HAP-1 (cell line): ENCODE data around the gene PPME1.
A peak's percentile ranks its signal among the peaks of the same experiment; 100 is the strongest.
"Not testable (repeated sequence)": the region's sequence is repeated elsewhere in the genome, so short reads cannot be mapped to it uniquely, and the experiment has no call there.

ENCODE experiments used
- DNase-seq, 2 experiments: peaks; one replicate each; pipeline ENCODE4 v3.0.0-alpha.2; 2016 to 2020; ENCODE audit warnings: low spot score in 2 of 2
- H3K27me3 ChIP-seq: fragments of 250-450 bp; sonication (Bioruptor Pico); 2 replicates; pipeline ENCODE4 v1.5.1; 2020; ENCODE audit warnings: low read depth, mild to moderate bottlenecking, moderate library complexity
- H3K36me3 ChIP-seq: fragments of 250-450 bp; sonication (Bioruptor Pico); replicated peaks from 2 replicates; pipeline ENCODE4 v1.5.1; 2020; ENCODE audit warnings: mild to moderate bottlenecking
- H3K4me1 ChIP-seq: fragments of 250-450 bp; sonication (Bioruptor Pico); 2 replicates; pipeline ENCODE4 v1.5.1; 2020; ENCODE audit warnings: mild to moderate bottlenecking
- H3K4me3 ChIP-seq: fragments of 250-450 bp; sonication (Bioruptor Pico); 2 replicates; pipeline ENCODE4 v1.5.1; 2020; ENCODE audit warnings: mild to moderate bottlenecking, moderate library complexity
- H3K9me3 ChIP-seq: fragments of 250-450 bp; sonication (Bioruptor Pico); 2 replicates; pipeline ENCODE4 v1.5.1; 2020; ENCODE audit warnings: mild to moderate bottlenecking, moderate library complexity
- in situ Hi-C: fragments of 300-500 bp; cut with MboI; formaldehyde crosslinking; loops from 3 replicates; pipeline ENCODE4 v1.14.3; 2020; ENCODE audit warnings: low sequenced_read_pairs, inconsistent platforms, mixed read lengths

Gene PPME1, protein sequence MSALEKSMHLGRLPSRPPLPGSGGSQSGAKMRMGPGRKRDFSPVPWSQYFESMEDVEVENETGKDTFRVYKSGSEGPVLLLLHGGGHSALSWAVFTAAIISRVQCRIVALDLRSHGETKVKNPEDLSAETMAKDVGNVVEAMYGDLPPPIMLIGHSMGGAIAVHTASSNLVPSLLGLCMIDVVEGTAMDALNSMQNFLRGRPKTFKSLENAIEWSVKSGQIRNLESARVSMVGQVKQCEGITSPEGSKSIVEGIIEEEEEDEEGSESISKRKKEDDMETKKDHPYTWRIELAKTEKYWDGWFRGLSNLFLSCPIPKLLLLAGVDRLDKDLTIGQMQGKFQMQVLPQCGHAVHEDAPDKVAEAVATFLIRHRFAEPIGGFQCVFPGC

DNA sequence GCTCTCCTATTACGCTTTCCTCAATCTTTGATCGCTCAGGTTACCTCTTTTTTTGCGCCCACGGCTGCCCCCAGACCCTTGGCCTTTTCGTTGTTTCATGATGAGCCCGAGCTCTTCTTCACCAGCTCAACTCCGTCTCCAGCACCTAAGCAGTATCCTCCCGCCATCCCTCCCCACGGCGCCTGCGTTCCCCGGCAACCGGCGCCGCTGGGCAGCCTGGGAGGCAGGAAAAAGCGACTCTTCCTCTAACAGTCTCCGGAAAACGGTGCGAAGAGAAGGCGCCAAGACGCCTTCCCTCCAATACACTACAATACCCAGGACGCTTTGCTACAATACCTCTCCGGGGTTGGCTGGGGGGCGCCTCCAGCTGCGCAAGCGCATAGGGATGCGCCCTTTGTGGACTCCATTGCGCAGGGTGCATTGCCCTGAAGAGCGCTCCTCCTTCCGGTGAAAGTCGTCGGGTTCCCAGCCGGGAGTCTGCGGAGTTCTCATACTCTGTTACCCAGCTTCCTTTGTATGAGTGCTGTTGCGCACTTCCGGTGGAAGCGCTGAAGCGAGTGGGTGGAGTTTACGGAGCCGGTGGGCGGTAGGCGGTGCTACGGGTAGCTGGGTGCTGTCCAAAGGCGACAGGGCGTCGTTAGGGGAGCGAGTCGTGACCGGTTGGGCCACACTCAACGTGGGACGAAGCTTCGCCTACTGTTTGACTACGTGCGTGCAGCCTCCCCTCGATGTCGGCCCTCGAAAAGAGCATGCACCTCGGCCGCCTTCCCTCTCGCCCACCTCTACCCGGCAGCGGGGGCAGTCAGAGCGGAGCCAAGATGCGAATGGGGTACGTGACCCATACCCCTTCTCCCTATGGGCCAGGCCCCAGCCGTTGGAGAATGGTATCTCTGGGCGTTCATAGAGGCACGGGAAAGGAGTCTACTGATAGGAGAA is at the start of gene PPME1, which contains the start of gene C2CD3:
Gene PPME1, plus strand, starts transcription at position 596 of the 936 bp plus-strand sequence. Its CDS starts 133 bp downstream, at position 729.
Gene C2CD3, minus strand, starts transcription at position 309 of the 936 bp plus-strand sequence. Its CDS starts 210 bp downstream, at position 99.
- in situ Hi-C loops, result no loop called here
- peak within 1 kb of the TSS; percentile 68 for H3K4me3 ChIP-seq
- no peaks in the 10 kb centered on the region for H3K27me3 ChIP-seq

DNA sequence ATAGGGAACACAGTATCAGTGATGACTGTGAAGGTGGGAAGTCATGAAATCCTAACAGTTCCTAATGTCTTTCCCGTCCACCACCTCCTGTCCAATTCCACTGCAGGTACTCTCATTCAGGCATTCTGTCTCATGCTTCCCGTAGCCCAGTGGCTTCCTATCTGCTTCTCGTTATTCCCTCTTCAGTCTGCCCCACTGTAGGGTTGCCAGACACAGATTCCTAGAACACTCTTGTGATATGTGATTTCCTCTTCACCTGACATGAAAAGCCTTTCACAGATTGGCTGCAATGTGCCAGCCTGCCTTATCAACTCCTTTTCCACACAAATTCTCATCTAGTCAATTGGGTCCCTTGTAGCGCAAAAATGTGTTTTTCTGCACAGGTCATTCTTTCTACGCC is 49.3 kb upstream of the PPME1 start:
- peaks cover 5% of the 10 kb centered on the region for H3K36me3 ChIP-seq
- H3K27me3 ChIP-seq, result no peaks in the 10 kb centered on the region
- no peak for DNase-seq
- H3K4me3 ChIP-seq, result no peak overlapping the region
- in situ Hi-C loops, result no loop called here
- no peaks in the 10 kb centered on the region for H3K9me3 ChIP-seq
- no peaks in the 10 kb centered on the region for H3K4me1 ChIP-seq

More for the DNA sequence above, at the start of gene PPME1, which contains the start of gene C2CD3:
- H3K36me3 ChIP-seq, result peaks cover 12% of the 10 kb centered on the region
- peak; percentile 98 to 99 for DNase-seq
- peaks cover 9% of the 10 kb centered on the region for H3K4me1 ChIP-seq
- no peaks in the 10 kb centered on the region for H3K9me3 ChIP-seq

DNA sequence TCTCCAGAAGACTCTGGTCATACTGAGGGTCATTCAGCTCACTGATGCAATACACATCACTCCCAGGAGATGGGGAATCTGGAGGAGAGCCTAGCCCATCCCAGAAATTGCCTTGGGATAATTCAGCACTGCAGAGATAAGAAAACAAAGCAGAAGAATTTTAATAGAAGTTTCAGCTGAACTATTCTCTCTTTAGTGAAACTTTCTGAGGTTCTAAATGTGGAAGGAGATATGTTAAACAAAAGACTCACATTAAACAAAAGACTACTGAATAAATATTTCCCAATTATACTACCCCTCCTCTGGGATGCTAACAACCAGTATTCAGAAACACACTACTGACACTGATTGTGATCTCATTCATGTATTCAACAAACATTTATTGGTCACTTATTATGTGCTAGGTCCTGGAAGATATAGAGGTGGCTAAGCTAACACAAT is 48.1 kb upstream of the PPME1 start:
- H3K4me1 ChIP-seq, result no peaks in the 10 kb centered on the region
- H3K4me3 ChIP-seq, result no peak overlapping the region
- DNase-seq, result peak; percentile 26 to 42
- no peaks in the 10 kb centered on the region for H3K27me3 ChIP-seq
- in situ Hi-C loops, result no loop called here
- peaks cover 5% of the 10 kb centered on the region for H3K36me3 ChIP-seq
- H3K9me3 ChIP-seq, result no peaks in the 10 kb centered on the region

DNA sequence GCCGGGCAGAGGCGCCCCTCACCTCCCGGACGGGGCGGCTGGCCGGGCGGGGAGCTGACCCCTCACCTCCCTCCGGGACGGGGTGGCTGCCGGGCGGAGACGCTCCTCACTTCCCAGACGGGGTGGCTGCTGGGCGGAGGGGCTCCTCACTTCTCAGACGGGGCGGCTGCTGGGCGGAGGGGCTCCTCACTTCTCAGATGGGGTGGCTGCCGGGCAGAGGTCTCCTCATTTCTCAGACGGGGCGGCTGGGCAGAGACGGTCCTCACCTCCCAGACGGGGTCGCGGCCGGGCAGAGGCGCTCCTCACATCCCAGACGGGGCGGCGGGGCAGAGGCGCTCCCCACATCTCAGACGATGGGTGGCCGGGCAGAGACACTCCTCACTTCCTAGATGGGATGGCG is 42.0 kb upstream of the PPME1 start:
- H3K4me3 ChIP-seq, H3K4me1 ChIP-seq, H3K27me3 ChIP-seq, in situ Hi-C loops, DNase-seq, H3K9me3 ChIP-seq, H3K36me3 ChIP-seq: not testable (repeated sequence)

DNA sequence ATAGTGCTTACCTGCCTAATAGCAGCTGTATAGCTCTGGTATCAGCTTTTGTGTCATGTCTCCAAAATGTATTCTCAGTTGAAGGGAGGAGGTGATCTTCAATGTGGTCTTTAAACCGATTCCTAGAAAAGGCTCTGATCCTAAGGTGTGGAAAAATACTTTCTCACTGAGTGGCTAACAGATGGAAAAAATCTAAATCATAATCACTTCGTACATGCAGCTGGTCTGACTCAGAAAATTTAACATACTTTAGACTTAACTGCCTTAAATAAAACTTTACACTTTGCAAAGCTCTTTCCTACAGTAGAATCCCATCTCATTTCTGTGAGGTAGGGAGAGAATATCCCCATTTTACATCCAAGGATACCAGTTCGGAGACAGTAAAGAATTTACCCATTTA is 38.3 kb upstream of the PPME1 start:
- DNase-seq, result no peak
- H3K9me3 ChIP-seq, result no peaks in the 10 kb centered on the region
- in situ Hi-C loops, result no loop called here
- peaks cover 2% of the 10 kb centered on the region for H3K4me1 ChIP-seq
- H3K27me3 ChIP-seq, result no peaks in the 10 kb centered on the region
- H3K36me3 ChIP-seq, result peaks cover 8% of the 10 kb centered on the region
- H3K4me3 ChIP-seq, result no peak overlapping the region

DNA sequence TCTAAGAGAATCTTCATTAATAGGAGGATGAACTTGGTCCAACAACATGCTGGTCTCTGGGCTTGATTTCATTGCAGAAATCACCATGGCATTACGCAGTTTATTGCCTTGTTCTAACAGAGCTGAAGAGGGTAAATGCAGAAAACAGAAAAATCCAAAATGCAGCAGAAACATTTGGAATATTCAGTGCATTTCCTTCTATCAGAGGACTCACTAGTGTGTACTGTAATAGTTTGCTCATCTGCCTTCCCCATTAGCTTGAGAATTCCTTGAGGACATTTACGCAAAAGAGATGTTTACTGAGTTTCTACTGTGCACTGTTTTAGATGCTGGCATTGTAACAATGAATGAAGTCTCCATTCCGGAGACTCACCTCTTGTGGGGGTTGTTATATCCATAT is 37.7 kb upstream of the PPME1 start:
- Histone ChIP-seq H3K27me3 (no peaks in the 10 kb centered on the region), H3K36me3 (peaks cover 8% of the 10 kb centered on the region; the same call in 1 of the 2 replicates), H3K9me3 (no peaks in the 10 kb centered on the region), H3K4me1 (peaks cover 8% of the 10 kb centered on the region), H3K4me3 (no peak overlapping the region)
- in situ Hi-C loops, result no loop called here
- no peak for DNase-seq

DNA sequence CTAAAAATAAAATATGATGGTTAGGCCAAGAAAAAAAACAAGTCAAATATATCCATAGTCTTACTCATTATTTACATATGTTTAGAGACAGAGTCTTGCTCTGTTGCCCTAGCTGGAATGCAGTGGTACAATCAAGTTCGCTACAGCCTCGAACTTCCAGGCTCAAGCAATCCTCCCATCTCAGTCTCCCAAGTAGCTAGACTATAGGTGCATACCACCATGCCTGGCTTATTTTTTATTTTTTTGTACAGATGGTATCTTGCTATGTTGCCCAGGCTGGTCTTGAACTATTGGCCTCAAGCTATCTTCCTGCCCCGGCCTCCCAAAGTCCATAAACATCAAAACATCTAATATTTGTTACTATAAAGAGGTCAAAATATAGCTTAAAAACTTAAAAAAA is 36.4 kb upstream of the PPME1 start:
- H3K36me3 ChIP-seq, result peaks cover 13% of the 10 kb centered on the region; the same call in 1 of the 2 replicates
- no peaks in the 10 kb centered on the region for H3K27me3 ChIP-seq
- DNase-seq, result no peak
- in situ Hi-C loops, result no loop called here
- H3K4me3 ChIP-seq, result no peak overlapping the region
- peaks cover 17% of the 10 kb centered on the region for H3K4me1 ChIP-seq
- H3K9me3 ChIP-seq, result no peaks in the 10 kb centered on the region

DNA sequence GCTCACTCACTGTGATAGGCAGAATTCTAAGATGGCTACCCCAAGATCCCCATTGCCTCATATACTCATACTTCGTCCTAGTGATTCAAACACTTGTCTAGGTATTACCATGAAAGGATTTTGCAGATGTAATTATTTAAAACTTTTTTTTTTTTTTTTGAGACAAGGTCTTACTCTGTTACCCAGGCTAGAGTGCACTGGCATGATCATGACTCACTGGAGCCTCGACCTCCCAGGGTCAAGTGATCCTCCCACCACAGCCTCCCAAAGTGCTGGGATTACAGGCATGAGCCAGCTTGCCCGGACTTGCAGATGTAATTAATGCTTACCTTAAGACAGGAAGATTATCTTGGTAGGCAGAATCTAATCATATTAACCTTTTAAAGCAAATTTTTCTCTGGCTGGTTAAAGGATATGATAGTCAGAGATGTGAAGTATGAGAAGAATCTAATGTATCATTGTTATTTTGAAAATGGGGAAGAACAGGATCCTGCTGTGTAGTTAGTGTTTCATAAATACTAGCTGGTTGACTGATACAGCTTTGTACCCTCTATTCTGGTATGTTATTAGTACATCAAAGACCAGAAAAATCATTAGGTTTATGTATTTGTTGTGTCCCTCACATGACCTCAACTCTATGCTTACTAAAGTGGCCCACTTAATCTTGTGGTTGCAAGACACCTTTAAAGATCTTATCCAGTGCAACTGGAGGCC is 35.8 kb upstream of the PPME1 start:
- Histone ChIP-seq H3K4me3 (no peak overlapping the region), H3K27me3 (no peaks in the 10 kb centered on the region), H3K4me1 (peaks cover 19% of the 10 kb centered on the region), H3K9me3 (no peaks in the 10 kb centered on the region), H3K36me3 (peaks cover 13% of the 10 kb centered on the region; the same call in 1 of the 2 replicates)
- in situ Hi-C loops, result no loop called here
- DNase-seq, result no peak

DNA sequence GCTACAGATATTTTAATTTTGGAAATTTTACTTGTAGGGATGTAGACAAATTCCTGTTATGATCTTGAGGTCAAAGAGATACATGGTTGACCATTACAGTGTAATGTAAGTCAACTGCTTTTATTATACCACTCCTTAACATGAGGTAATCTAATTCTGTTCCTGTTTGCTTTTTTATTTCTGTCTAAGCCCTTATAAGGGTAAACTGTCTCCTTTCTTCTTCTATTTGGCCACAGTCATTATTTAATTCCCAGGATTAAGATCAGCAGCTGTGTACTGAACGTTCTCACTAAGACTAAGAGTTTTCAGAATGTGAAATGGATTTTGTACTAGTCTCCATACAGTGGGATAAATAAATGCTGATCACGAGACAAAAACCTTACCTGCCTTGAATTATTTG is 33.1 kb upstream of the PPME1 start:
- no peaks in the 10 kb centered on the region for H3K9me3 ChIP-seq
- H3K27me3 ChIP-seq, result no peaks in the 10 kb centered on the region
- H3K4me1 ChIP-seq, result peaks cover 30% of the 10 kb centered on the region
- DNase-seq, result no peak
- H3K36me3 ChIP-seq, result peaks cover 8% of the 10 kb centered on the region; the same call in 1 of the 2 replicates
- no peak overlapping the region for H3K4me3 ChIP-seq
- in situ Hi-C loops, result no loop called here

DNA sequence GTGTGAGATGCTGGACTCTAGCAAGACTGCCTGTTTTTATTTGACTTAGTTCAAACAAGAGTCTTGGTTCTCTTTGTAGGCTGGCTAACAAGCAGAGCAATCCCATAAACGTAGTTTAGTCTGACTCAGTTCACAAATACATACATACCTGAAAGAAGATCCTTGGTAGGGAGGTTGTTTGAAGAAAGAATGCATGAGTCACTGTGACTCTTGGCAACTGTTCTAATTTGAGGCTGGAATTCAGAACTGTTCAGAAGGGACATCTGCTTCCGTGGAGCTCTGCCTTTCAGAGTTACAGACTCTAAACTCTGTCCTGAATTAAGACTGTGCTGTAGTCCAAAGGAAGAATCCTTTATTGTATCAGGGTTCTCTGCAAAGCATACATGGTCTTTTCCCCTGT is 32.5 kb upstream of the PPME1 start:
- in situ Hi-C loops, result no loop called here
- Histone ChIP-seq H3K9me3 (no peaks in the 10 kb centered on the region), H3K4me3 (no peak overlapping the region), H3K4me1 (peaks cover 30% of the 10 kb centered on the region), H3K36me3 (peaks cover 8% of the 10 kb centered on the region; the same call in 1 of the 2 replicates), H3K27me3 (no peaks in the 10 kb centered on the region)
- no peak for DNase-seq

DNA sequence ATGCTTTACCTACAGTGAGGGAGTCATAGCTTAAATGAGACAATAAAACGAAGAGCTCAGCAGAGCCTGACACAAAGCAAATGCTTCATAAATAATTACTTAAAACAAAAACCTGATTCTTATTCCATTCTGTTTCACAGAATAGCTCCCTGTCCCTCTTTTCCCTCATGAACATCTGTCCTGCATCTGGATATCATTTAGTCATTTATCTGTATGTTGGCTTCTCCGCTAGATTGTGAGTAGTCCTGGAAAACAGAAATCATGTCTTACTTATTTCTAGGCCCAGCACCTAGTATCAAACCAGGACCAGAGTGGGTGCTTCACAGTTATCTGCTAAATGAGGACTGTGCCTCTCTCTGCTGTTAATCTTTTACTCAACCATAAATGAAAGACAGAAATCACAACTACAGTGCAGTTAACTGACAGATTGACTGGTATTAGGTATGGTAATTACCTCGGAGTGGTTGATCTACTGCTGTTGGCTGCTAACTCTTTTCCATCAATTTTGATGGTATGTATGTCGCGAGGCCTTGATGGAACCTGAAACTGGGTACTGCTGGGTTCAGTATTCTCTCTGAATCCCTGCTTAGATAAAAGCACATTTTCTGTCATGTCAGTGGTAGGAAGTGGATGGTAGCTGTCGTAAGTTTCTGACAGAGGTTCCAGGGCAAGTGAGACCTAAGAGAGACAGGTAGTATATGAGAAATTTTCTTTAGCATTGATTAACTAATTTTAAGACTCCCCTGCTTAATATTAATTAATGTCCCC is 31.8 kb upstream of the PPME1 start:
- DNase-seq, result no peak
- peaks cover 30% of the 10 kb centered on the region for H3K4me1 ChIP-seq

DNA sequence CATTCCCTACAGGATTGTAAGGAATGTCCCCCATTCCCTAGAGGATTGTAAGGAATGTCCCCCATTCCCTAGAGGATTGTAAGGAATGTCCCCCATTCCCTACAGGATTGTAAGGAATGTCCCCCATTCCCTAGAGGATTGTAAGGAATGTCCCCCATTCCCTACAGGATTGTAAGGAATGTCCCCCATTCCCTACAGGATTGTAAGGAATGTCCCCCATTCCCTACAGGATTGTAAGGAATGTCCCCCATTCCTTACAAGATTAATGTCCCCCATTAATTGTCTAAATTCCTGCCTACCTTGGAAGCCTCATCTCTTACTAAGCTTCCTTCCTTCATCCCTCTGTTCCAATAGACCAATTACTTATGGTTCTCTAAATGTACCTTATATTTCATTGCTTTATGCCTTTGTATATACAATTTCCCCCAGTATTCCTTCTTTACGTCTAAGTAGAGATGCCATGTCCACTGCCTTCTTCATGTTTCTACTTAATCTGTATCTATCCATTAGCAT is 31.1 kb upstream of the PPME1 start:
- H3K36me3 ChIP-seq, in situ Hi-C loops, DNase-seq, H3K4me3 ChIP-seq, H3K27me3 ChIP-seq, H3K9me3 ChIP-seq: not testable (repeated sequence)
- H3K4me1 ChIP-seq, result peaks cover 30% of the 10 kb centered on the region

More for the DNA sequence above, 31.8 kb upstream of the PPME1 start:
- no peaks in the 10 kb centered on the region for H3K9me3 ChIP-seq
- no peak overlapping the region for H3K4me3 ChIP-seq
- peaks cover 8% of the 10 kb centered on the region; the same call in 1 of the 2 replicates for H3K36me3 ChIP-seq
- no peaks in the 10 kb centered on the region for H3K27me3 ChIP-seq
- in situ Hi-C loops, result no loop called here
